Astrocyte of the cerebellum (primary cell): ENCODE data around the gene CCDC170.

Experiments
- DNase-seq: peaks from one replicate; pipeline ENCODE4 v3.0.0-alpha.2; 2011; ENCODE audit warnings: low read depth
- H3K4me3 ChIP-seq: 2 replicates; pipeline ENCODE4 v1.5.1; 2011; ENCODE audit warnings: mild to moderate bottlenecking, low read depth, low read length, moderate library complexity
- in situ Hi-C: cut with HindIII; loops from 2 replicates; pipeline ENCODE4 v1.10.0; 2017; ENCODE audit warnings: low sequenced_read_pairs
- TF ChIP-seq, protein P1 (sequence below): IDR thresholded peaks from 2 replicates; pipeline ENCODE4 v1.5.1; 2012; ENCODE audit warnings: low read length, low read depth, moderate library complexity, mild to moderate bottlenecking; ENCODE audit errors: missing control alignments

Gene CCDC170

GRCh38 chr6:151566557-151566956 is 72.7 kb downstream of the CCDC170 start:
- in situ Hi-C loops = no loop called here
- H3K4me3 ChIP-seq = no peak overlapping the region
- TF ChIP-seq, protein P1, sequence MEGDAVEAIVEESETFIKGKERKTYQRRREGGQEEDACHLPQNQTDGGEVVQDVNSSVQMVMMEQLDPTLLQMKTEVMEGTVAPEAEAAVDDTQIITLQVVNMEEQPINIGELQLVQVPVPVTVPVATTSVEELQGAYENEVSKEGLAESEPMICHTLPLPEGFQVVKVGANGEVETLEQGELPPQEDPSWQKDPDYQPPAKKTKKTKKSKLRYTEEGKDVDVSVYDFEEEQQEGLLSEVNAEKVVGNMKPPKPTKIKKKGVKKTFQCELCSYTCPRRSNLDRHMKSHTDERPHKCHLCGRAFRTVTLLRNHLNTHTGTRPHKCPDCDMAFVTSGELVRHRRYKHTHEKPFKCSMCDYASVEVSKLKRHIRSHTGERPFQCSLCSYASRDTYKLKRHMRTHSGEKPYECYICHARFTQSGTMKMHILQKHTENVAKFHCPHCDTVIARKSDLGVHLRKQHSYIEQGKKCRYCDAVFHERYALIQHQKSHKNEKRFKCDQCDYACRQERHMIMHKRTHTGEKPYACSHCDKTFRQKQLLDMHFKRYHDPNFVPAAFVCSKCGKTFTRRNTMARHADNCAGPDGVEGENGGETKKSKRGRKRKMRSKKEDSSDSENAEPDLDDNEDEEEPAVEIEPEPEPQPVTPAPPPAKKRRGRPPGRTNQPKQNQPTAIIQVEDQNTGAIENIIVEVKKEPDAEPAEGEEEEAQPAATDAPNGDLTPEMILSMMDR = no peak
- no peak for DNase-seq

- TF ChIP-seq, protein P1 = no peak
- DNase-seq = no peak
- in situ Hi-C loops = no loop called here
- H3K4me3 ChIP-seq = no peak overlapping the region
These were observed 82.8 kb downstream of the CCDC170 start for GRCh38 chr6:151576633-151577032.

DNA sequence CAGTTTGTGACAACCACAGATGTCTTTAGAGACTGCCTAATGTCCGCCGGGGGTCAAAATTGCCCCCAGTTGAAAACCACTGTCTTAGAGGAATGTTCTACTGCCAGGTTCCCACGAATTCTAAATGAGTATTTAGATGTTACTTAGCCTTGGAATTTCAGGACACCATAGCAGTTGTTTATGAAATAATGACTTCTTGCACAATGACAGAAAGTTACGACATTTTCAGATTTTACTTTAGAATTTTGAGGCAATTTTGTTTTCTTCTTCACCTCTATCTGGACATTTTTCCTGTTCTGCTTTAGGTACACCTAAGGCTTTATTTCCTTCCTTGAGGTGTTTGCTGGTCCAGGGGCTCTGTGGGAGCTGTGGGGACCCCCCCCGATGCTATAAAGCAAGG is 83.4 kb downstream of the CCDC170 start:
- no peak for DNase-seq
- TF ChIP-seq, protein P1 = no peak
- in situ Hi-C loops = no loop called here
- no peak overlapping the region for H3K4me3 ChIP-seq

- H3K4me3 ChIP-seq = no peak overlapping the region
- DNase-seq = no peak
- in situ Hi-C loops = no loop called here
- TF ChIP-seq, protein P1 = no peak
These were observed 91.9 kb downstream of the CCDC170 start for GRCh38 chr6:151585741-151586140.

DNA sequence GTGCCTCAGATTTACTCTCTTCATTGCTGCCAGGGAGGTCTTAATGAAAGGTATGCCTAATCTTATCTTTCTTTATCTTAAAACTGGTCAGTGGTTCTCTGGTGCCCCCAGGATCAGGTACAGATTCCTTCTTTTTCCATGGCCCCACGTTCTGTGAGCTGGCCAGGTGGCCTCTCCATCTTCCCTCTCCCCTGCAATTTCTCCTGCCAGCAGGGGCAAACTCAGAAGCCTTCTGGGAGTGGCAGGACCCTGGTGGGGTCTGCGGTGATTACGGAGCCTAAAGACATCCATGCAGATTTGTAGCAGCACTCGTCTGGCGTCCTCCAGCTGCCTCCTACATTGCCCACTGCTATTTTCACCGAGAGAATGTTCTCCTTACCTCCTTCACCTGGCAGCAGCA is 95.8 kb downstream of the CCDC170 start:
- DNase-seq = no peak
- H3K4me3 ChIP-seq = no peak overlapping the region
- in situ Hi-C loops = no loop called here
- TF ChIP-seq, protein P1 = no peak

DNA sequence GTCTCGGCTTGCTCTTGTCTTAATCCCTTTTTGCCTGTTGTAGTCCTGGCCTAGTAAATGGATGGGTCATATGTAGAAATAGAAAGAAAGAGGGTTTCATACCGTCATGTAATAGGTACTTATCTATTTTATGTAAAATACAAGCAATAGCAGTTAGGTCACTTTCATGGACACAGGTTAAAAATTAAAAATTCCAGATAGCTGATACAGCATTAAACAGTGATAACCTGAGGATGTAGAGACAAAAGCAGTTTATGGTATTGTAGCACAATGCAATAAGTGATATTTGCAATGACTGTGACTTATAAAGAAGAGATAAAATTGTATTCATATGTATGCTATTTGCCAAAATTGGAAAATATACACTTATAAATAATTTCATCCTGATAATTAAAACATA is 96.9 kb downstream of the CCDC170 start:
- no peak overlapping the region for H3K4me3 ChIP-seq
- TF ChIP-seq, protein P1 = no peak
- DNase-seq = no peak
- in situ Hi-C loops = no loop called here
